HCT116 (cell line): Measurements from ENCODE around the gene PITHD1. TPM values are rescaled to one million over a fixed set of nuclear protein-coding genes. Genes with fewer than 3 reads are reported as not detected.

Experiments used
- ATAC-seq: fragments of 200-7000 bp; cut with Tn5 transposase; 2 replicates; pipeline ENCODE4 v1.9.1; 2020; ENCODE audit warnings: mild to moderate bottlenecking, moderate library complexity
- BruUV-seq: library from RNA; stranded (reverse); fragments of 400-500 nt; replicated peaks from 2 replicates; lab custom pipeline; 2021; lab: Mats Ljungman, UMichigan
- CTCF ChIA-PET: fragments of 300-600 bp; sonication (Branson Sonifier 250); formaldehyde crosslinking; loops from one replicate; lab custom pipeline; 2021; ENCODE audit warnings: antibody characterized with exemption; lab: Charles Lee
- POLR2A ChIA-PET: fragments of 300-600, 350-600 bp; sonication (Branson Sonifier 250); formaldehyde crosslinking; loops from one replicate; lab custom pipeline; 2021; ENCODE audit warnings: antibody characterized with exemption; lab: Charles Lee
- RAD21 ChIA-PET, 2 experiments: fragments of 300-600 bp; sonication (Branson Sonifier 250); formaldehyde crosslinking; loops; one replicate each; lab custom pipeline; 2023; ENCODE audit warnings: low total read pairs in 2 of 2; ENCODE audit not compliant: uncharacterized antibody in 2 of 2, unreplicated experiment in 2 of 2, low non-redundant PET in 1 of 2; lab: Charles Lee
- DNase-seq: peaks from one replicate; pipeline ENCODE4 v3.0.0-alpha.2; 2010; ENCODE audit warnings: low read depth, low spot score
- H2AFZ ChIP-seq: fragments of 200-600 bp; shearing (Covaris generic), sonication (generic); 2 replicates; pipeline ENCODE4 v1.6.1; 2017; ENCODE audit warnings: low read depth, mixed run types, mixed read lengths, antibody characterized with exemption, low read length; ENCODE audit not compliant: poor library complexity, severe bottlenecking
- H3K27ac ChIP-seq: 2 replicates; pipeline ENCODE4 v1.5.1; 2012; ENCODE audit warnings: low read depth, low read length
- H3K27me3 ChIP-seq: fragments of 200-600 bp; sonication (generic); 2 replicates; pipeline ENCODE4 v1.6.1; 2016; ENCODE audit warnings: mixed run types, low read length, mixed read lengths; ENCODE audit not compliant: insufficient read depth
- H3K36me3 ChIP-seq, 2 experiments: fragments of 200-500 bp in 1 of 2; fragments of 200-600 bp in 1 of 2; sonication (Bioruptor generic) in 1 of 2; sonication (generic) in 1 of 2; 2 replicates each; pipeline versions ENCODE4 v1.5.1 to v1.6.1; 2014 to 2016; ENCODE audit warnings: low read length in 2 of 2, inconsistent platforms in 1 of 2, mixed read lengths in 1 of 2, mixed run types in 1 of 2; ENCODE audit not compliant: insufficient read depth in 2 of 2, control insufficient read depth in 1 of 2
- H3K4me1 ChIP-seq, 2 experiments: fragments of 200-600 bp in 1 of 2; sonication (generic) in 1 of 2; 2 replicates each; pipeline versions ENCODE4 v1.5.1 to v1.6.1; 2012 to 2017; ENCODE audit warnings: low read length in 2 of 2, inconsistent platforms in 1 of 2, mild to moderate bottlenecking in 1 of 2, mixed read lengths in 1 of 2, mixed run types in 1 of 2, moderate library complexity in 1 of 2; ENCODE audit not compliant: insufficient read depth in 2 of 2, control insufficient read depth in 1 of 2
- H3K4me2 ChIP-seq: fragments of 200-600 bp; sonication (generic); 2 replicates; pipeline ENCODE4 v1.6.1; 2017; ENCODE audit warnings: mixed run types, low read length, mixed read lengths
- H3K4me3 ChIP-seq, 2 experiments: fragments of 200-600 bp in 1 of 2; sonication (generic) in 1 of 2; replicated peaks in 1 of 2; 2 replicates each; pipeline ENCODE4 v1.5.1; 2011 to 2016; ENCODE audit warnings: low read length in 2 of 2, control low read depth in 1 of 2, low read depth in 1 of 2, mild to moderate bottlenecking in 1 of 2, mixed read lengths in 1 of 2, mixed run types in 1 of 2
- H3K79me2 ChIP-seq: fragments of 200-600 bp; sonication (generic); 2 replicates; pipeline ENCODE4 v1.6.1; 2017; ENCODE audit warnings: mild to moderate bottlenecking, mixed run types, low read length, moderate library complexity, mixed read lengths; ENCODE audit not compliant: insufficient read depth
- H3K9ac ChIP-seq: fragments of 200-600 bp; sonication (generic); 2 replicates; pipeline ENCODE4 v1.6.1; 2016; ENCODE audit warnings: low read length, mixed read lengths
- H3K9me2 ChIP-seq: fragments of 200-600 bp; sonication (generic), shearing (Covaris generic); 2 replicates; pipeline ENCODE4 v1.6.1; 2017; ENCODE audit warnings: mixed run types, mild to moderate bottlenecking, moderate library complexity; ENCODE audit not compliant: insufficient read depth
- H3K9me3 ChIP-seq, 2 experiments: fragments of 200-500 bp in 1 of 2; fragments of 200-600 bp in 1 of 2; sonication (Bioruptor generic) in 1 of 2; sonication (generic) in 1 of 2; 2 replicates each; pipeline ENCODE4 v1.6.1; 2014 to 2017; ENCODE audit warnings: low read length in 2 of 2, mixed read lengths in 2 of 2, inconsistent platforms in 1 of 2, low read depth in 1 of 2, mild to moderate bottlenecking in 1 of 2, mixed run types in 1 of 2, moderate library complexity in 1 of 2; ENCODE audit not compliant: control insufficient read depth in 1 of 2, insufficient read depth in 1 of 2
- H4K20me1 ChIP-seq: fragments of 200-600 bp; sonication (generic), shearing (Covaris generic); 2 replicates; pipeline ENCODE4 v1.6.1; 2017; ENCODE audit warnings: mixed run types, mild to moderate bottlenecking, moderate library complexity; ENCODE audit not compliant: insufficient read depth
- ATF3 ChIP-seq: IDR thresholded peaks from 2 replicates; pipeline ENCODE4 v1.6.1; 2012
- CBX3 ChIP-seq: IDR thresholded peaks from 2 replicates; pipeline ENCODE4 v1.6.1; 2012; ENCODE audit warnings: low read depth
- CEBPB ChIP-seq: IDR thresholded peaks from 2 replicates; pipeline ENCODE4 v1.6.1; 2012; ENCODE audit warnings: low read depth
- CTCF ChIP-seq, 3 experiments: fragments of 200-600 bp in 1 of 3; sonication (generic) in 1 of 3; IDR thresholded peaks in 2 of 3; conservative IDR thresholded peaks in 1 of 3; 2 replicates each; pipeline ENCODE4 v1.5.1; 2012 to 2017; ENCODE audit warnings: low read depth in 2 of 3, low read length in 2 of 3, antibody characterized with exemption in 1 of 3, borderline replicate concordance in 1 of 3, control low read depth in 1 of 3, mild to moderate bottlenecking in 1 of 3, mixed read lengths in 1 of 3, mixed run types in 1 of 3, moderate library complexity in 1 of 3; ENCODE audit not compliant: insufficient read depth in 1 of 3
- FOSL1 ChIP-seq: IDR thresholded peaks from 2 replicates; pipeline ENCODE4 v1.6.1; 2012; ENCODE audit warnings: low read depth
- JUND ChIP-seq: IDR thresholded peaks from 2 replicates; pipeline ENCODE4 v1.6.1; 2012
- POLR2A ChIP-seq: IDR thresholded peaks from 2 replicates; pipeline ENCODE4 v1.7.0; 2011; ENCODE audit warnings: borderline replicate concordance; ENCODE audit not compliant: insufficient read depth, insufficient read length; ENCODE audit errors: extremely low read depth
- POLR2AphosphoS5 ChIP-seq: IDR thresholded peaks from 2 replicates; pipeline ENCODE4 v1.6.1; 2011; ENCODE audit warnings: mild to moderate bottlenecking, low read depth, low read length, moderate library complexity
- SP1 ChIP-seq: IDR thresholded peaks from 2 replicates; pipeline ENCODE4 v1.6.1; 2012; ENCODE audit warnings: low read depth
- SRF ChIP-seq: IDR thresholded peaks from 2 replicates; pipeline ENCODE4 v1.6.1; 2012; ENCODE audit warnings: low read depth
- TCF7L2 ChIP-seq: IDR thresholded peaks from 2 replicates; pipeline ENCODE4 v1.7.0; 2011; ENCODE audit warnings: borderline replicate concordance, inconsistent platforms; ENCODE audit not compliant: insufficient read depth, insufficient read length; ENCODE audit errors: extremely low read depth
- YY1 ChIP-seq: IDR thresholded peaks from 2 replicates; pipeline ENCODE4 v1.6.1; 2011; ENCODE audit warnings: low read length, low read depth, moderate library complexity, mild to moderate bottlenecking; ENCODE audit not compliant: insufficient replicate concordance; ENCODE audit errors: extremely low read depth
- ZBTB33 ChIP-seq: IDR thresholded peaks from 2 replicates; pipeline ENCODE4 v1.6.1; 2011; ENCODE audit warnings: mild to moderate bottlenecking, low read length, moderate library complexity; ENCODE audit not compliant: insufficient replicate concordance; ENCODE audit errors: extremely low read depth
- intact Hi-C: fragments of 100-400 bp; cut with micrococcal nuclease; formaldehyde crosslinking; loops from 2 replicates; pipeline ENCODE4 v1.10.0; 2022
- total RNA-seq: library from RNA; stranded (reverse); gene quantifications from one replicate; pipeline ENCODE4 v1.2.1, GENCODE V29; 2021; ENCODE audit not compliant: unreplicated experiment

Gene PITHD1
- total RNA-seq, 1 experiment from 2014 or later, result 57.2 TPM

GRCh38 chr1:23745515-23745914, 32.7 kb upstream of the PITHD1 start:
- H3K4me2 ChIP-seq, result peak overlapping the region; percentile 88; the same call in 1 of the 2 replicates
- no peak overlapping the region for H2AFZ ChIP-seq
- H3K9me2 ChIP-seq, result no peaks in the 10 kb centered on the region
- no TSS peak for BruUV-seq
- H3K36me3 ChIP-seq, result peaks cover 8 to 17% of the 10 kb centered on the region in 2 experiments; a peak in 2 of 4 replicates
- ChIA-PET CTCF (interaction anchor here (1.0 to 2.0 kb wide), 4 partner anchors 12 to 171 kb away, joined by 4 to 8 read pairs (median 4); partner anchors contain the start of gene RPL11), RAD21 (no interaction called here), POLR2A (no interaction called here)
- H3K27me3 ChIP-seq, result no peaks in the 10 kb centered on the region
- H4K20me1 ChIP-seq, result peaks cover 20% of the 10 kb centered on the region; the same call in 1 of the 2 replicates
- no peaks in the 10 kb centered on the region for H3K9me3 ChIP-seq
- peak overlapping the region in 1 of 2 experiments; percentile 89; a peak in 2 of 4 replicates for H3K4me3 ChIP-seq
- H3K4me1 ChIP-seq, result peaks cover 8 to 26% of the 10 kb centered on the region in 2 experiments; a peak in 3 of 4 replicates
- ATAC-seq (peak; percentile 25; the same call in 1 of the 2 replicates), DNase-seq (peak; percentile 24)
- no peak overlapping the region for H3K9ac ChIP-seq
- intact Hi-C loops, result no loop called here
- H3K79me2 ChIP-seq, result peaks cover 65% of the 10 kb centered on the region
- TF ChIP-seq CEBPB (no peak), CTCF (IDR thresholded peaks at IDR 0.05 in 2 of 3, conservative IDR thresholded peaks at IDR 0.05 in 1 of 3; ENCODE audit: borderline replicate concordance in 1 of 3, insufficient read depth in 1 of 3, low read depth in 2 of 3, low read length in 2 of 3) (peak in 2 of 3 experiments; percentile 37 to 44; a peak in 4 of 6 replicates)
- H3K27ac ChIP-seq, result no peak overlapping the region

GRCh38 chr1:23748016-23748415, 30.2 kb upstream of the PITHD1 start:
- no peak overlapping the region for H3K27ac ChIP-seq
- H3K27me3 ChIP-seq, result no peaks in the 10 kb centered on the region
- H3K4me3 ChIP-seq, result no peak overlapping the region
- RAD21 ChIA-PET, result no interaction called here
- ATAC-seq, result no peak
- no peak overlapping the region for H3K4me2 ChIP-seq
- H3K9me3 ChIP-seq, result no peaks in the 10 kb centered on the region
- CTCF ChIA-PET, result no interaction called here
- H3K36me3 ChIP-seq, result peaks cover 31 to 37% of the 10 kb centered on the region in 2 experiments; a peak in 3 of 4 replicates
- intact Hi-C loops, result no loop called here
- peaks cover 26% of the 10 kb centered on the region; the same call in 1 of the 2 replicates for H4K20me1 ChIP-seq
- no peak overlapping the region for H3K9ac ChIP-seq
- H3K79me2 ChIP-seq, result peaks cover 90% of the 10 kb centered on the region
- POLR2A ChIA-PET, result no interaction called here
- no peak overlapping the region for H2AFZ ChIP-seq
- BruUV-seq, result no TSS peak
- no peak for DNase-seq
- H3K9me2 ChIP-seq, result no peaks in the 10 kb centered on the region
- H3K4me1 ChIP-seq, result peaks cover 8 to 17% of the 10 kb centered on the region in 2 experiments; a peak in 3 of 4 replicates
- TF ChIP-seq SP1 (no peak), ZBTB33 (no peak), CEBPB (no peak), SRF (no peak), FOSL1 (no peak), JUND (no peak), ATF3 (no peak), POLR2AphosphoS5 (no peak), YY1 (no peak), CBX3 (no peak), TCF7L2 (no peak), POLR2A (no peak)
